GM21529 (cell line): ENCODE data around the gene ANKRD13C.

Experiments used
- ATAC-seq: cut with Tn5 transposase; IDR thresholded peaks from one replicate; pipeline ENCODE4 v1.9.1; 2021; ENCODE audit not compliant: unreplicated experiment

ANKRD13C gene

GRCh38 chr1:70299472-70299871 is 55.0 kb downstream of the ANKRD13C start:
- ATAC-seq: no peak

DNA sequence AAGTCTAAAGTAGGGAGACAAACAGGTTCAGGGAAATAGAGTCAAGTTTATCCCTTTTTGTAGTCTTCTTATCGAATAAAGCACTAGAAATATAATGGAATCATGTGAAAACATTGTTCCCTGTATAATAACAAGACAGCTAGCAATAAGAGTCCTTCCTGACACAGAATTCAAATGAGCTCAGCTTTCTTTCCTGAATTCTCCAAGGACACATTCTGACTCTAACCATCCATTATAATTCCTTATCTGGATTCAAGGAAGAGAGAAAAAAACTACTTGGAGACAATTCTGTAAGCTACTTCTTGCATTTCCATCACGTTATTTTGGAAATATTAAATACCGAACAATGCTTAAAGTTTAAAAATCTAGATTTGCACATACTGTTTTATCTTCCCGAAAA is 58.8 kb downstream of the ANKRD13C start:
- ATAC-seq: no peak

- ATAC-seq: no peak
These were observed 61.2 kb downstream of the ANKRD13C start for GRCh38 chr1:70293186-70293843.

DNA sequence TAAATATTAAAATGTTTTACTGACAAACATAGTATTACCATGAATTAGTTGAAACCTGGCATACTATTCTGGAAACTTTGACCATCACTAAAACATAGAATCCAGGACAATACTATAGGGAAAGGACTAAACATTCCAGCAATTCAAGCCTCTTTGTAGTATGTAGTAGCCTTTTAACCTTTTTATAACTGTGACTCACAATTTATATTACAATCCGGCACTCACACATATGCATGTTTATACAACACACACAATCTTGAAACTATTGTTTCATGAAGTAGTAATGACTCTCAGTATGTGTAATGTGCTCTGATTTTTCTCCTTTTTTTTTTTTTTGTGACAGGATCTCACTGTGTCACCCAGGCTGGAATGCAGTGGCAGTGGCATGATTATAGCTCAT is 64.3 kb downstream of the ANKRD13C start:
- no peak for ATAC-seq

- no peak for ATAC-seq
These were observed 66.4 kb downstream of the ANKRD13C start for GRCh38 chr1:70288166-70288565.

DNA sequence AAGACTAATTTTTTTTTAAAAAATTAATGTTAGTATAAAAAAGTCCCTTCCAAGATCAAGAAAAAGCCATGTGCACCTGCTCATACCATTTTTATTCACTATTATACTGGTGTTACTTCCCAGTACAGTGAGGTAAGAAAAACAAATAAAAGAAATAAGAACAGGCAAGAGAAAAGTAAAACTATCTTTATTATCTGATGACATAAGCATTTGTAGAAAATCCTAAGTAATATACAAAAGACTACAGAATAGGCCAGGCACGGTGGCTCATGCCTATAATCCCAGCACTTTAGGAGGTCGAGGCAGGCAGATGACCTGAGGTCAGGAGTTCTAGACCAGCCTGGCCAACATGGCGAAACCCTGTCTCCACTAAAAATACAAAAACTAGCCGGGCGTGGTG is 68.1 kb downstream of the ANKRD13C start:
- ATAC-seq: no peak

GRCh38 chr1:70284366-70284765 is 70.2 kb downstream of the ANKRD13C start:
- ATAC-seq: no peak

- no peak for ATAC-seq
These were observed 75.8 kb downstream of the ANKRD13C start for GRCh38 chr1:70278710-70279109.

GRCh38 chr1:70277875-70278274 is 76.6 kb downstream of the ANKRD13C start:
- ATAC-seq: no peak

- ATAC-seq: no peak
These were observed 88.6 kb downstream of the ANKRD13C start for GRCh38 chr1:70265946-70266345.

- ATAC-seq: no peak
These were observed 89.7 kb downstream of the ANKRD13C start for GRCh38 chr1:70264839-70265238.

GRCh38 chr1:70256664-70257063 is 97.9 kb downstream of the ANKRD13C start:
- ATAC-seq: no peak

DNA sequence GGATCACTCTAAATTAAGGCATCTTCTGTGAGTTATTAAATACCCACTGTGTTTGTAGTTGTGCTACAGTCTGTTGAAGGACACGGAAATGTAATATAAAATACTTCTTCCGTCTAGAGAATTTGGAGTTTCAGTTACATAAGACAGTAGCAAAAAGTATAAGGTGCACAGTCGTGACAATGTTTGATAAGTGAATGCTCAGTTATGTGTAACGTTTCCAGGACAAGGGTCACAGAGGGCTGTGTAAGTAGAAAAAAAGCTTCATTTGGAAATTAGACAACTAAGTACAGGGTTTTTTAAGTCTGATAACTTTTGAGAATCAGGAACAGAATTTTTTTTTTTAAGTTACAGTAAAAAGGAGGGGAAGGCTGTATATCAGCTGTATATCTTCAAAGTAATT is 105.8 kb downstream of the ANKRD13C start:
- ATAC-seq: no peak

- no peak for ATAC-seq
These were observed 106.8 kb downstream of the ANKRD13C start for GRCh38 chr1:70247768-70248167.

GRCh38 chr1:70247122-70247521 is 107.4 kb downstream of the ANKRD13C start:
- no peak for ATAC-seq

DNA sequence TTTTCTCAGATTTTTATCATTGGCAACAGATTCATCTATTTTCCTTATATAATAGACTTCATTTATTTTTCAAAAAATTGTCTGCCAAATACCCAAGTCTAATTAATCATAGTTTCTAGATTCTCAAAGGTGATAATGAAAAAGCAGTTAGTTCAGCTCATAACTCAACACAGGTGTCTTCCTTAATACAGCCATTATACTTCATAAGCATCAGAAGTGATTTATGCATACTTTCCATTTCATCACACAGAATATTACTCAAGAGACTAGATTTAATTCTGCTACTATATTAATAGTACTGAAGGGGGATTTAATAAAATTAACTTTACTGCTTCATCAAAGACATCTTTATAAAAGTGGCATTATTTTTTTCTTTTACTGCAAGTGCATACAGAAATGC is 114.6 kb downstream of the ANKRD13C start:
- no peak for ATAC-seq

DNA sequence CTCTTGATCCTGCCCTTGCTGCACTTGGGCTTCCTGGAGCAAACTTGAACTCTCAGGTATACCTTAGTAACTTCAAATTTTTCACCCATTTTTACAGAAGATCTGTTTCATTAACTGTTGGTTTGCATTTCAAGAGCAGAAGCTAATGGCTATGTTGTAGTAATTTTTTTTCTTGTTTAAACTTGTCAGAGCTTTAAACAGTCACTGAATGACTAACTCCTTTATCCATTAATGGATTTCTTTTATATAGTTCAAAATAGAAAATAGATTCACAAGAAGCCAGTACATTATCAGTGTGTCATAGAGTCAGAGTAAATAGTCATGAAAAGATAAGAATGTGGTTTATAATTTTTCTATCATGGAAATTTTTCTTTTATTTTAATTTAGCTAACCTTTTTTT is 119.8 kb downstream of the ANKRD13C start:
- ATAC-seq: no peak

GRCh38 chr1:70231475-70231874 is 123.0 kb downstream of the ANKRD13C start:
- no peak for ATAC-seq

DNA sequence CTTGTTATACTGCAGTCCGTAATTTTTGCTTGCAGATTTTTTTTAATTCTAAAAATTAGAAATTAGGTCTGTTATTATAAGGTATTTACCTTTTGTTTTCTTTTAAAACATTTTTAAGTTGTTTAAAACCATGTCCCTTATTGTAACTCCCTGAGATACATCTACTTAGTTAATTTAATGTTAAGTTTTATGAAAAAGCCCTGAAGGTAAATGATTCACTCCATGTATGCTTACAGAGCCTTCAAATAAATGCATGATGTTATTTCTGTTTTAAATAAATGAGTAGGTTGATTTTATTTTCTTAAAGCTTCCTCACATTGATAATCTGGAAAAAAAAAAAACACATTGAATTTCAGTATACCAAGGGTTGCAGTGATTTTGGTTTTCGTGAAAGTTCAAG is 125.9 kb downstream of the ANKRD13C start:
- ATAC-seq: no peak

- ATAC-seq: peak; percentile 75
These were observed 127.1 kb downstream of the ANKRD13C start for GRCh38 chr1:70227439-70227838.

GRCh38 chr1:70224954-70225353 is 129.6 kb downstream of the ANKRD13C start:
- ATAC-seq: no peak

GRCh38 chr1:70222716-70223235 is 131.7 kb downstream of the ANKRD13C start:
- ATAC-seq: no peak
